PC-9 (cell line): Measurements from ENCODE around the gene NDUFB5. TPM values are rescaled to one million over a fixed set of nuclear protein-coding genes. Genes with fewer than 3 reads are reported as not detected.

Source experiments
- BruUV-seq: library from RNA; stranded (reverse); fragments of 400-500 nt; replicated peaks from 2 replicates; lab custom pipeline; 2021; lab: Mats Ljungman, UMichigan
- CTCF ChIA-PET: fragments of 300-600 bp; sonication (Branson Sonifier 250); formaldehyde crosslinking; loops from one replicate; lab custom pipeline; 2022; ENCODE audit warnings: antibody characterized with exemption; lab: Charles Lee
- POLR2A ChIA-PET: fragments of 300-600 bp; sonication (Branson Sonifier 250); formaldehyde crosslinking; loops from one replicate; lab custom pipeline; 2022; ENCODE audit warnings: antibody characterized with exemption; ENCODE audit not compliant: unreplicated experiment; lab: Charles Lee
- DNase-seq, 2 experiments: peaks; one replicate each; pipeline versions ENCODE4 v3.0.0 to v3.0.0-alpha.2; 2015 to 2022; ENCODE audit warnings: mixed read lengths in 1 of 2
- H2AFZ ChIP-seq: fragments of 200-600 bp; sonication (generic); 2 replicates; pipeline ENCODE4 v1.8.1; 2017; ENCODE audit warnings: antibody characterized with exemption
- H3F3A ChIP-seq: fragments of 200-600 bp; sonication (generic); 2 replicates; pipeline ENCODE4 v1.8.1; 2017; ENCODE audit warnings: antibody characterized with exemption, mild to moderate bottlenecking, low read depth; ENCODE audit not compliant: insufficient read depth
- H3K27ac ChIP-seq: fragments of 200-600 bp; sonication (generic); 2 replicates; pipeline ENCODE4 v1.6.1; 2016; ENCODE audit warnings: mixed run types
- H3K27me3 ChIP-seq: fragments of 200-600 bp; sonication (generic); 2 replicates; pipeline ENCODE4 v1.6.1; 2016; ENCODE audit warnings: low read depth, mixed run types; ENCODE audit not compliant: insufficient read depth
- H3K36me3 ChIP-seq: fragments of 200-600 bp; sonication (generic); 2 replicates; pipeline ENCODE4 v1.6.1; 2016; ENCODE audit warnings: low read depth, mixed run types
- H3K4me1 ChIP-seq: fragments of 200-600 bp; sonication (generic); replicated peaks from 2 replicates; pipeline ENCODE4 v1.6.1; 2016; ENCODE audit warnings: mixed run types; ENCODE audit not compliant: insufficient read depth
- H3K4me2 ChIP-seq: fragments of 200-600 bp; sonication (generic); 2 replicates; pipeline ENCODE4 v1.6.1; 2017; ENCODE audit warnings: mixed run types
- H3K4me3 ChIP-seq: fragments of 200-600 bp; sonication (generic); 2 replicates; pipeline ENCODE4 v1.6.1; 2016; ENCODE audit warnings: mixed run types
- H3K79me2 ChIP-seq: fragments of 200-600 bp; sonication (generic); 2 replicates; pipeline ENCODE4 v1.6.1; 2017; ENCODE audit warnings: low read depth, mixed run types
- H3K9me2 ChIP-seq: fragments of 200-600 bp; sonication (generic); 2 replicates; pipeline ENCODE4 v1.8.1; 2017; ENCODE audit warnings: mild to moderate bottlenecking; ENCODE audit not compliant: insufficient read depth
- H3K9me3 ChIP-seq: fragments of 200-600 bp; sonication (generic); 2 replicates; pipeline ENCODE4 v1.8.1; 2016; ENCODE audit warnings: low read depth; ENCODE audit not compliant: insufficient read depth
- H4K20me1 ChIP-seq: fragments of 200-600 bp; sonication (generic); 2 replicates; pipeline ENCODE4 v1.8.1; 2017; ENCODE audit not compliant: insufficient read depth
- EZH2 ChIP-seq: fragments of 200-600 bp; sonication (generic); IDR thresholded peaks from 2 replicates; pipeline ENCODE4 v1.8.0; 2017; ENCODE audit warnings: antibody characterized with exemption, low read depth
- intact Hi-C: fragments of 100-400 bp; cut with micrococcal nuclease; formaldehyde crosslinking; loops from one replicate; pipeline ENCODE4 v1.10.0; 2022; ENCODE audit not compliant: unreplicated experiment
- total RNA-seq: library from RNA; stranded (reverse); gene quantifications from 2 replicates; pipeline ENCODE4 v1.2.3, GENCODE V29; 2021
- TF ChIP-seq, protein P1 (sequence below): fragments of 200-600 bp; sonication (generic); conservative IDR thresholded peaks from 2 replicates; pipeline ENCODE4 v1.6.1; 2017; ENCODE audit warnings: mixed run types, antibody characterized with exemption, mild to moderate bottlenecking, moderate library complexity

The NDUFB5 gene
- total RNA-seq, 1 experiment from 2014 or later, result 121 TPM

DNA sequence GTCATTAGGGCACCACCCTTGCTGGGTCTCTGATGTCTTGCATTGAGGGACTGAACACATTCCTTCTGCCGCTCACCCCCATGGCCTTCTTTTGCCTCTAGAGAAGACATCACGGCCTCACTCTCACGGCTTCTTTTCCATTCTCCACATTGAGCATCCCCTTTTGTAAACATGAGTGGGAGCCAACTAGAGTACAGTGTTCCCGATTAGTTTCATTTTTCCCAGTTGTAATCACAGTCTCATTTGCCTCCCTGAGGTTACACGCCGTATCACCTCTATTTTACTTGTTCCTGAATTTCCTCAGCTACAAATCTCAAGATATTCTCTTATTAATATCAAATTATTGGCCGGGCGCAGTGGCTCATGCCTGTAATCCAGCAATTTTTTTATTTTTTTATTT, 65.7 kb downstream of the NDUFB5 start:
- Histone ChIP-seq H3K4me2 (no peak overlapping the region), H2AFZ (no peak overlapping the region), H3K27ac (no peak overlapping the region), H3K36me3 (no peaks in the 10 kb centered on the region; the same call in 1 of the 2 replicates), H3K79me2 (peaks cover 75% of the 10 kb centered on the region), H3K27me3 (no peaks in the 10 kb centered on the region), H3K4me1 (peaks cover 35% of the 10 kb centered on the region), H3K4me3 (no peak overlapping the region), H3F3A (peaks cover 27% of the 10 kb centered on the region), H3K9me2 (no peaks in the 10 kb centered on the region), H4K20me1 (no peaks in the 10 kb centered on the region), H3K9me3 (no peaks in the 10 kb centered on the region)
- TF ChIP-seq, protein P1, sequence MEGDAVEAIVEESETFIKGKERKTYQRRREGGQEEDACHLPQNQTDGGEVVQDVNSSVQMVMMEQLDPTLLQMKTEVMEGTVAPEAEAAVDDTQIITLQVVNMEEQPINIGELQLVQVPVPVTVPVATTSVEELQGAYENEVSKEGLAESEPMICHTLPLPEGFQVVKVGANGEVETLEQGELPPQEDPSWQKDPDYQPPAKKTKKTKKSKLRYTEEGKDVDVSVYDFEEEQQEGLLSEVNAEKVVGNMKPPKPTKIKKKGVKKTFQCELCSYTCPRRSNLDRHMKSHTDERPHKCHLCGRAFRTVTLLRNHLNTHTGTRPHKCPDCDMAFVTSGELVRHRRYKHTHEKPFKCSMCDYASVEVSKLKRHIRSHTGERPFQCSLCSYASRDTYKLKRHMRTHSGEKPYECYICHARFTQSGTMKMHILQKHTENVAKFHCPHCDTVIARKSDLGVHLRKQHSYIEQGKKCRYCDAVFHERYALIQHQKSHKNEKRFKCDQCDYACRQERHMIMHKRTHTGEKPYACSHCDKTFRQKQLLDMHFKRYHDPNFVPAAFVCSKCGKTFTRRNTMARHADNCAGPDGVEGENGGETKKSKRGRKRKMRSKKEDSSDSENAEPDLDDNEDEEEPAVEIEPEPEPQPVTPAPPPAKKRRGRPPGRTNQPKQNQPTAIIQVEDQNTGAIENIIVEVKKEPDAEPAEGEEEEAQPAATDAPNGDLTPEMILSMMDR, result no peak
- no peak for TF ChIP-seq EZH2
- no TSS peak for BruUV-seq
- intact Hi-C loops, result no loop called here
- POLR2A ChIA-PET, result no interaction called here
- CTCF ChIA-PET, result no interaction called here
- DNase-seq, result no peak

DNA sequence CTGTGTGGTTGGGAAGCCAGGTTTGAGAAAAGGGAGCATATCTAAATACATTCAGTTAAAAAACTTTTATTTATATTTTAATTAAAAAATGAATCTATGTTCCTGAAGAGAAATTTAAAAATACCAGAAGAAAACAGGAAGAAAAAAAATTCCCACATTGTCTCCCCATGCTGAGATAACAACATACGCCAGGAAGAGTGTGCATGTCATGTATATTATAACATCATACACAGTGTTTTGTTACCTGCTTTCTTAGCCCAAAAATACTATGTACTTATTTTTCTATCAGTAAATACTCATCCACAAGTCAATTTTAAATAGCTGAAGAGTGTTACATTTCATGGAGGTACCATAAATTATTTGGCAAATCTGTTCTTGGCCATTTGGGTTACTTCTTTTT, 66.7 kb downstream of the NDUFB5 start:
- Histone ChIP-seq H3K4me2 (no peak overlapping the region), H3K79me2 (peaks cover 74% of the 10 kb centered on the region)

DNA sequence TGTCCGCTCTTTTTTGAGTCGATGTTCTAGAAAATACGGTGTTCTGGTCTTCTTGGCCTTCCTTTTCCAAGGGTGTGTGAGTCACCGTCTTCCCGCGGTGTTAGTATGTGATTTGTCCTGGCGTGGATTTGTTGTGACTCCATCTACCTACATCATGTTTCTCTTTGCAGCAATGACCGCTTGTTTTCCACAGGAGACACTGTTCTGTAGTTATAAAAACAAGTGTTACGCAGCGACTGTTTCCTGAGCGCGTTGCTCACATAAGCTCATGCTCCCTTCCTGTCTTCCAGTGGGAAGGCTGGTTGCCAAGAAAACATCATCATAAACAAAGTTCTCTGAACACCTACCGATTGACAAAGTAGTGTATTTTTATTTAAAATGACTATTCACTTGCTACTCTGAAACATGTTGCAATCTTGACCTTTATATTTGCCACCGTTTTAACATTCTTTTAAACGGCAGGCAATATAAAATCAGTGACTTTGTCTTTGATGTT, 67.2 kb downstream of the NDUFB5 start:
- Histone ChIP-seq H3K27ac (peak overlapping the region; percentile 22; the same call in 1 of the 2 replicates), H3K9me2 (no peaks in the 10 kb centered on the region), H3K4me3 (no peak overlapping the region), H3K79me2 (peaks cover 74% of the 10 kb centered on the region), H3K4me2 (peak overlapping the region; percentile 80), H3K4me1 (peaks cover 35% of the 10 kb centered on the region), H3K9me3 (no peaks in the 10 kb centered on the region), H2AFZ (no peak overlapping the region), H3K36me3 (no peaks in the 10 kb centered on the region; the same call in 1 of the 2 replicates), H4K20me1 (no peaks in the 10 kb centered on the region), H3F3A (peaks cover 27% of the 10 kb centered on the region), H3K27me3 (no peaks in the 10 kb centered on the region)
- CTCF ChIA-PET, result no interaction called here
- intact Hi-C loops, result no loop called here
- POLR2A ChIA-PET, result no interaction called here
- peak; percentile 15 to 56 for DNase-seq
- no peak for TF ChIP-seq EZH2
- TF ChIP-seq, protein P1, result no peak
- BruUV-seq, result no TSS peak

More for the DNA sequence above, 66.7 kb downstream of the NDUFB5 start:
- no peaks in the 10 kb centered on the region; the same call in 1 of the 2 replicates for H3K36me3 ChIP-seq
- peak overlapping the region; percentile 22; the same call in 1 of the 2 replicates for H3K27ac ChIP-seq
- peaks cover 35% of the 10 kb centered on the region for H3K4me1 ChIP-seq
- no peak overlapping the region for H3K4me3 ChIP-seq
- intact Hi-C loops, result no loop called here
- H3K27me3 ChIP-seq, result no peaks in the 10 kb centered on the region
- no peaks in the 10 kb centered on the region for H3K9me3 ChIP-seq
- DNase-seq, result no peak
- POLR2A ChIA-PET, result no interaction called here
- H4K20me1 ChIP-seq, result no peaks in the 10 kb centered on the region
- CTCF ChIA-PET, result no interaction called here
- peaks cover 27% of the 10 kb centered on the region for H3F3A ChIP-seq
- no peaks in the 10 kb centered on the region for H3K9me2 ChIP-seq
- no peak overlapping the region for H2AFZ ChIP-seq
- no TSS peak for BruUV-seq
- TF ChIP-seq, protein P1, result no peak
- TF ChIP-seq EZH2, result no peak
